Mucosa of descending colon (tissue), 3 donors: ENCODE measurements around the gene NFATC4. TPM values are rescaled to one million over a fixed set of nuclear protein-coding genes. Genes with fewer than 3 reads are reported as not detected.

Experiments used
- ATAC-seq: fragments of 200-7000 bp; cut with Tn5 transposase; one replicate; pipeline ENCODE4 v1.9.1; 2020; ENCODE audit warnings: mild to moderate bottlenecking, moderate library complexity
- DNase-seq, 3 donors: peaks; one replicate each; pipeline ENCODE4 v3.0.0-alpha.2; 2020
- H3K36me3 ChIP-seq: fragments of 200-600 bp; one replicate; pipeline ENCODE4 v1.8.0; 2021; ENCODE audit warnings: low read depth, mild to moderate bottlenecking
- H3K4me1 ChIP-seq: fragments of 200-600 bp; one replicate; pipeline ENCODE4 v1.8.0; 2021; ENCODE audit warnings: low read depth, mild to moderate bottlenecking
- H3K4me3 ChIP-seq: fragments of 200-600 bp; one replicate; pipeline ENCODE4 v1.8.0; 2021; ENCODE audit warnings: mild to moderate bottlenecking
- H3K9me3 ChIP-seq: fragments of 200-600 bp; one replicate; pipeline ENCODE4 v1.8.0; 2021; ENCODE audit warnings: mild to moderate bottlenecking
- CTCF ChIP-seq: fragments of 200-600 bp; IDR thresholded peaks from one replicate; pipeline ENCODE4 v1.8.0; 2022; ENCODE audit warnings: antibody characterized with exemption, mild to moderate bottlenecking
- intact Hi-C, 2 donors: fragments of 100-400 bp; cut with DNase I in 1 of 2; cut with micrococcal nuclease in 1 of 2; formaldehyde crosslinking; loops; one replicate each; pipeline versions ENCODE4 v1.11.0 to v1.11.1; 2022; cut with DNase I, micrococcal nuclease
- total RNA-seq, 3 donors: library from RNA; stranded (reverse); fragmentation: NEBNext Ultra II Directional in 2 of 3; extraction: Animal tissue kit (Norgen Biotek cat#: 25700) in 2 of 3; gene quantifications; one replicate each; pipeline versions ENCODE4 v1.2.1 to v1.2.4, GENCODE V29; 2021 to 2023
- donor health status: DM: no; HTN: no; CAD: no; lungs with moderate emphysema.
- donor health status: DM: no; HTN: no; CAD: no.
- donor health status: DM: no; HTN: yes; CAD: no.

Gene NFATC4
- total RNA-seq, 3 donors from 2014 or later, result 11.9 to 112 (median 25.2) TPM

- DNase-seq (peak; percentile 88 to 93 (median 88)), ATAC-seq (peak; percentile 61)
- Histone ChIP-seq H3K4me3 (no peak overlapping the region), H3K4me1 (peaks cover 5% of the 10 kb centered on the region), H3K9me3 (no peaks in the 10 kb centered on the region), H3K36me3 (no peaks in the 10 kb centered on the region)
- peak; percentile 87 for TF ChIP-seq CTCF
- intact Hi-C loops, result loop anchor here (5.0 kb wide), 2 partner anchors 34 to 66 kb away; no protein-coding TSS in a partner anchor
Observed at GRCh38 chr14:24365600-24366412, 2.2 kb upstream of the NFATC4 start.

GRCh38 chr14:24366413-24366720 is 1.6 kb upstream of the NFATC4 start:
- no peak overlapping the region for H3K4me3 ChIP-seq
- ATAC-seq (no peak), DNase-seq (no peak)
- intact Hi-C loops, result loop anchor here (5.0 kb wide), 2 partner anchors 34 to 66 kb away; no protein-coding TSS in a partner anchor
- H3K36me3 ChIP-seq, result no peaks in the 10 kb centered on the region
- H3K9me3 ChIP-seq, result no peaks in the 10 kb centered on the region
- TF ChIP-seq CTCF, result no peak
- peaks cover 5% of the 10 kb centered on the region for H3K4me1 ChIP-seq

GRCh38 chr14:24366721-24367513 is 1.1 kb upstream of the NFATC4 start:
- Histone ChIP-seq H3K9me3 (no peaks in the 10 kb centered on the region), H3K4me1 (peaks cover 5% of the 10 kb centered on the region), H3K36me3 (no peaks in the 10 kb centered on the region), H3K4me3 (peak overlapping the region; percentile 14)
- ATAC-seq (peak; percentile 82), DNase-seq (peak; percentile 92 to 95 (median 93))
- no peak for TF ChIP-seq CTCF
- intact Hi-C loops, result loop anchor here (5.0 kb wide), 2 partner anchors 35 to 65 kb away; no protein-coding TSS in a partner anchor

DNA sequence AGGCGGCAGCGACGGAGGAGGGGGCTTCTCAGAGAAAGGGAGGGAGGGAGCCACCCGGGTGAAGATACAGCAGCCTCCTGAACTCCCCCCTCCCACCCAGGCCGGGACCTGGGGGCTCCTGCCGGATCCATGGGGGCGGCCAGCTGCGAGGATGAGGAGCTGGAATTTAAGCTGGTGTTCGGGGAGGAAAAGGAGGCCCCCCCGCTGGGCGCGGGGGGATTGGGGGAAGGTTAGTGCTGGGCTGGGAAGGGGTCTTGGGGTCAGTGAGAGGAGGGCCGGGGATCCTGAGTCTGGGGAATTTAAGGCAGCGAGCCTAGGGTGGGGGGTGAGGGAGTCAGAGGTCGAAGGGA is 203 bp downstream of the NFATC4 start:
- ATAC-seq (no peak), DNase-seq (peak in 2 of 3 donors; percentile 64 to 66)
- H3K4me3 ChIP-seq, result peak overlapping the region; percentile 22
- intact Hi-C loops, result loop anchor here (5.0 kb wide), 2 partner anchors 36 to 64 kb away; no protein-coding TSS in a partner anchor
- H3K36me3 ChIP-seq, result no peaks in the 10 kb centered on the region
- TF ChIP-seq CTCF, result no peak
- H3K9me3 ChIP-seq, result no peaks in the 10 kb centered on the region
- H3K4me1 ChIP-seq, result peaks cover 5% of the 10 kb centered on the region

- Histone ChIP-seq H3K9me3 (no peaks in the 10 kb centered on the region), H3K36me3 (no peaks in the 10 kb centered on the region), H3K4me1 (peaks cover 5% of the 10 kb centered on the region), H3K4me3 (no peak overlapping the region)
- ATAC-seq, result no peak
- peak; percentile 53 to 69 (median 65) for DNase-seq
- intact Hi-C loops, result loop anchor here (5.0 kb wide), 2 partner anchors 36 to 64 kb away; no protein-coding TSS in a partner anchor
- no peak for TF ChIP-seq CTCF
Observed at GRCh38 chr14:24368562-24369252, 723 bp downstream of the NFATC4 start.
